SK-N-SH (cell line): ENCODE measurements around the gene KIF16B. TPM values are rescaled to one million over a fixed set of nuclear protein-coding genes. Genes with fewer than 3 reads are reported as not detected.

ENCODE experiments used
- CTCF ChIA-PET: fragments of 300-600, 350-600 bp; formaldehyde crosslinking; extraction: SDS; loops from one replicate; lab custom pipeline; 2021; lab: Yijun Ruan, JAX
- POLR2A ChIA-PET: fragments of 350-600 bp; sonication (Branson Sonifier 250); formaldehyde crosslinking; extraction: SDS; loops from one replicate; lab custom pipeline; 2020; ENCODE audit warnings: antibody characterized with exemption, inconsistent platforms; lab: Yijun Ruan, JAX
- DNase-seq: peaks from one replicate; pipeline ENCODE4 v3.0.0; 2012
- H2AFZ ChIP-seq: fragments of 200-600 bp; sonication (generic); 2 replicates; pipeline ENCODE4 v1.8.1; 2016; ENCODE audit warnings: antibody characterized with exemption, mild to moderate bottlenecking, low read depth
- H3F3A ChIP-seq: fragments of 200-600 bp; sonication (generic); replicated peaks from 2 replicates; pipeline ENCODE3; 2016; ENCODE audit warnings: antibody characterized with exemption, mild to moderate bottlenecking; ENCODE audit not compliant: insufficient read depth
- H3K27ac ChIP-seq, 2 experiments: fragments of 200-500 bp in 1 of 2; fragments of 200-600 bp in 1 of 2; sonication (Bioruptor generic) in 1 of 2; sonication (generic), shearing (Covaris generic) in 1 of 2; 2 replicates each; pipeline versions ENCODE4 v1.5.1 to v1.6.1; 2014 to 2016; ENCODE audit warnings: low read depth in 2 of 2, inconsistent platforms in 1 of 2, low read length in 1 of 2, mild to moderate bottlenecking in 1 of 2, mixed read lengths in 1 of 2
- H3K27me3 ChIP-seq: fragments of 200-600 bp; sonication (generic), shearing (Covaris generic); 2 replicates; pipeline ENCODE4 v1.6.1; 2016; ENCODE audit warnings: mixed run types; ENCODE audit not compliant: insufficient read depth
- H3K36me3 ChIP-seq, 2 experiments: fragments of 200-500 bp in 1 of 2; fragments of 200-600 bp in 1 of 2; sonication (Bioruptor generic) in 1 of 2; sonication (generic) in 1 of 2; replicated peaks in 1 of 2; 2 replicates each; pipeline versions ENCODE3 to v1.5.1; 2014 to 2016; ENCODE audit warnings: low read length in 1 of 2, mild to moderate bottlenecking in 1 of 2; ENCODE audit not compliant: insufficient read depth in 2 of 2, control insufficient read depth in 1 of 2
- H3K4me1 ChIP-seq, 2 experiments: fragments of 200-500 bp in 1 of 2; fragments of 200-600 bp in 1 of 2; sonication (Bioruptor generic) in 1 of 2; sonication (generic), shearing (Covaris generic) in 1 of 2; 2 replicates each; pipeline versions ENCODE4 v1.5.1 to v1.6.1; 2014 to 2016; ENCODE audit warnings: low read depth in 1 of 2, low read length in 1 of 2, mixed run types in 1 of 2; ENCODE audit not compliant: insufficient read depth in 2 of 2, control insufficient read depth in 1 of 2
- H3K4me2 ChIP-seq: fragments of 200-600 bp; sonication (generic), shearing (Covaris generic); 2 replicates; pipeline ENCODE4 v1.6.1; 2017; ENCODE audit warnings: mixed run types
- H3K4me3 ChIP-seq, 2 experiments: fragments of 200-500 bp in 1 of 2; fragments of 200-600 bp in 1 of 2; sonication (Bioruptor generic) in 1 of 2; sonication (generic), shearing (Covaris generic) in 1 of 2; 2 replicates each; pipeline versions ENCODE4 v1.5.1 to v1.8.1; 2014 to 2016; ENCODE audit warnings: low read depth in 2 of 2, inconsistent platforms in 1 of 2, low read length in 1 of 2, mild to moderate bottlenecking in 1 of 2, mixed read lengths in 1 of 2, moderate library complexity in 1 of 2
- H3K79me2 ChIP-seq: fragments of 200-600 bp; sonication (generic); 2 replicates; pipeline ENCODE4 v1.8.1; 2017; ENCODE audit warnings: mild to moderate bottlenecking; ENCODE audit not compliant: insufficient read depth
- H3K9ac ChIP-seq: fragments of 200-600 bp; sonication (generic); 2 replicates; pipeline ENCODE4 v1.6.1; 2017; ENCODE audit warnings: mixed run types
- H3K9me2 ChIP-seq: fragments of 200-600 bp; sonication (generic); 2 replicates; pipeline ENCODE4 v1.6.1; 2017; ENCODE audit warnings: mixed run types
- H3K9me3 ChIP-seq: fragments of 200-600 bp; sonication (generic); 2 replicates; pipeline ENCODE4 v1.6.1; 2017; ENCODE audit warnings: mixed run types, mild to moderate bottlenecking, moderate library complexity
- H4K20me1 ChIP-seq: fragments of 200-600 bp; sonication (generic); 2 replicates; pipeline ENCODE4 v1.6.1; 2017; ENCODE audit warnings: mild to moderate bottlenecking, mixed run types; ENCODE audit not compliant: insufficient read depth
- CHD2 ChIP-seq: fragments of 150-350 bp; IDR thresholded peaks from 2 replicates; pipeline ENCODE4 v1.6.1; 2018; ENCODE audit warnings: low read length; ENCODE audit not compliant: partially characterized antibody
- ELF1 ChIP-seq: IDR thresholded peaks from 2 replicates; pipeline ENCODE4 v1.4.0; 2012
- FOXJ3 ChIP-seq: sonication (generic); formaldehyde crosslinking; IDR thresholded peaks from 2 replicates; pipeline ENCODE4 v1.5.1; 2020; ENCODE audit warnings: mild to moderate bottlenecking, missing genetic modification reagents
- FOXM1 ChIP-seq: IDR thresholded peaks from 2 replicates; pipeline ENCODE4 v1.4.0; 2012; ENCODE audit warnings: low read depth, mild to moderate bottlenecking
- JUND ChIP-seq: IDR thresholded peaks from 2 replicates; pipeline ENCODE4 v1.4.0; 2012
- MXI1 ChIP-seq: IDR thresholded peaks from 2 replicates; pipeline ENCODE4 v1.6.1; 2012; ENCODE audit warnings: mild to moderate bottlenecking, low read depth, low read length, improper control_type of control experiment
- NFIC ChIP-seq: IDR thresholded peaks from 2 replicates; pipeline ENCODE4 v1.4.0; 2012; ENCODE audit warnings: borderline replicate concordance
- PBX3 ChIP-seq: IDR thresholded peaks from 2 replicates; pipeline ENCODE4; 2012
- REST ChIP-seq: IDR thresholded peaks from 2 replicates; pipeline ENCODE4 v1.6.1; 2012; ENCODE audit warnings: mild to moderate bottlenecking, low read depth, low read length, moderate library complexity
- RFX5 ChIP-seq: IDR thresholded peaks from 2 replicates; pipeline ENCODE4 v1.6.1; 2012; ENCODE audit warnings: mild to moderate bottlenecking, improper control_type of control experiment, low read length
- RXRA ChIP-seq: IDR thresholded peaks from 2 replicates; pipeline ENCODE4 v1.4.0; 2012; ENCODE audit warnings: low read depth, mild to moderate bottlenecking, borderline replicate concordance
- SIN3A ChIP-seq: IDR thresholded peaks from 2 replicates; pipeline ENCODE4 v1.6.1; 2012; ENCODE audit warnings: low read depth, mild to moderate bottlenecking, low read length, moderate library complexity, borderline replicate concordance
- SMC3 ChIP-seq: IDR thresholded peaks from 2 replicates; pipeline ENCODE4 v1.6.1; 2012; ENCODE audit warnings: low read depth, low read length, improper control_type of control experiment
- TCF12 ChIP-seq: IDR thresholded peaks from 2 replicates; pipeline ENCODE4 v1.4.0; 2012
- YY1 ChIP-seq: IDR thresholded peaks from 2 replicates; pipeline ENCODE4 v1.4.0; 2012; ENCODE audit warnings: low read depth, mild to moderate bottlenecking
- ZBTB33 ChIP-seq: IDR thresholded peaks from 2 replicates; pipeline ENCODE4 v1.4.0; 2012; ENCODE audit warnings: low read depth, borderline replicate concordance
- WGBS: methylation state at CpG from one replicate; pipeline ENCODE4 v1.1.6; 2017; ENCODE audit warnings: low lambda C conversion rate; 5-methylcytosine and 5-hydroxymethylcytosine counted together
- polyA plus RNA-seq, 3 experiments: library from polyadenylated mRNA; depleted of rRNA; stranded (reverse); fragments of >200 nt; gene quantifications; 2 replicates each; pipeline ENCODE4 v1.2.3, GENCODE V29; 2012

Gene KIF16B
- polyA plus RNA-seq, 1 of the 3 experiments (the other 2 are of a cell fraction) = 3.3 TPM

- POLR2A ChIA-PET = no interaction called here
Observed at GRCh38 chr20:16563066-16563806, 10.0 kb downstream of the KIF16B start.

More at GRCh38 chr20:16563066-16563806, 10.0 kb downstream of the KIF16B start:
- no peak for TF ChIP-seq SIN3A
- TF ChIP-seq RXRA = no peak
- TF ChIP-seq RFX5 = no peak
- no peak for TF ChIP-seq MXI1
- TF ChIP-seq SMC3 = no peak
- TF ChIP-seq NFIC = no peak
- TF ChIP-seq FOXJ3 (CRISPR knock-in tag) = no peak
- no peak for TF ChIP-seq CHD2
- no peak for TF ChIP-seq ELF1
- TF ChIP-seq REST = no peak
- no peak for TF ChIP-seq PBX3
- TF ChIP-seq TCF12 = no peak
- no peak for TF ChIP-seq JUND
- no peak for TF ChIP-seq FOXM1
- TF ChIP-seq ZBTB33 = no peak
- TF ChIP-seq YY1 = no peak
- TF ChIP-seq, all 33 proteins: peak for 0
- H3K4me1 ChIP-seq = peaks cover 0 to 5% of the 10 kb centered on the region in 2 experiments; a peak in 1 of 4 replicates
- no peak overlapping the region for H3K4me2 ChIP-seq
- WGBS = 81% methylated on average over 5 of the region's 5 CpGs
- peaks cover 8% of the 10 kb centered on the region for H3F3A ChIP-seq
- no peaks in the 10 kb centered on the region for H3K9me2 ChIP-seq
- no peaks in the 10 kb centered on the region for H4K20me1 ChIP-seq
- H3K27ac ChIP-seq = no peak overlapping the region
- no peaks in the 10 kb centered on the region for H3K79me2 ChIP-seq
- H3K9me3 ChIP-seq = no peaks in the 10 kb centered on the region
- CTCF ChIA-PET = no interaction called here
- H3K9ac ChIP-seq = no peak overlapping the region
- H2AFZ ChIP-seq = no peak overlapping the region
- no peaks in the 10 kb centered on the region for H3K36me3 ChIP-seq
- no peak overlapping the region for H3K4me3 ChIP-seq
- DNase-seq = no peak
- no peaks in the 10 kb centered on the region for H3K27me3 ChIP-seq
